ENCODE measurements around the gene HMX1. TPM values are rescaled to one million over a fixed set of nuclear protein-coding genes. Genes with fewer than 3 reads are reported as not detected.

HMX1 gene
- total and polyA plus RNA-seq, 12 donors = 0.15 TPM; not detected in 11

GRCh38 chr4:8838296-8838960 is 33.2 kb downstream of the HMX1 start:
- no peak for DNase-seq

GRCh38 chr4:8837181-8837841 is 34.3 kb downstream of the HMX1 start:
- H3K4me1 ChIP-seq = no peaks in the 10 kb centered on the region
- H3K36me3 ChIP-seq = no peaks in the 10 kb centered on the region
- TF ChIP-seq CTCF (IDR thresholded peaks at IDR 0.05) = no peak
- no peak overlapping the region for H3K4me3 ChIP-seq
- no peak for DNase-seq
- WGBS, 2 donors = 45 to 46% methylated on average over 19 of the region's 19 CpGs
- no peaks in the 10 kb centered on the region for H3K9me3 ChIP-seq
- H3K27me3 ChIP-seq = peaks cover 0 to 63% (median 49%) of the 10 kb centered on the region in 7 donors
- no peak overlapping the region for H3K27ac ChIP-seq
- no peak for ATAC-seq
- intact Hi-C loops (cut with DNase I) = no loop called here

More at GRCh38 chr4:8838296-8838960, 33.2 kb downstream of the HMX1 start:
- ATAC-seq = no peak
- Histone ChIP-seq H3K4me1 (no peaks in the 10 kb centered on the region), H3K4me3 (no peak overlapping the region), H3K27me3 (peaks cover 0 to 56% (median 44%) of the 10 kb centered on the region in 7 donors), H3K9me3 (peaks cover 0 to 8% (median under 1%) of the 10 kb centered on the region in 11 donors), H3K27ac (no peak overlapping the region), H3K36me3 (no peaks in the 10 kb centered on the region)
- no peak for TF ChIP-seq CTCF (IDR thresholded peaks at IDR 0.05)
- intact Hi-C loops (cut with DNase I) = no loop called here
- WGBS, 2 donors = 68 to 76% methylated on average over 12 of the region's 12 CpGs

- Histone ChIP-seq H3K4me1 (no peaks in the 10 kb centered on the region), H3K36me3 (no peaks in the 10 kb centered on the region), H3K4me3 (no peak overlapping the region), H3K9me3 (no peaks in the 10 kb centered on the region), H3K27ac (no peak overlapping the region), H3K27me3 (peaks cover 0 to 65% (median 52%) of the 10 kb centered on the region in 7 donors)
- DNase-seq (no peak), ATAC-seq (no peak)
- TF ChIP-seq CTCF (IDR thresholded peaks at IDR 0.05) = no peak
- WGBS, 2 donors = 80 to 83% methylated on average over 18 of the region's 18 CpGs
- intact Hi-C loops (cut with DNase I) = no loop called here
Measured at GRCh38 chr4:8836664-8837171, 34.9 kb downstream of the HMX1 start.

- Histone ChIP-seq H3K9me3 (no peaks in the 10 kb centered on the region), H3K4me3 (no peak overlapping the region), H3K4me1 (no peaks in the 10 kb centered on the region), H3K27ac (no peak overlapping the region), H3K27me3 (peaks cover 0 to 68% (median 58%) of the 10 kb centered on the region in 7 donors), H3K36me3 (no peaks in the 10 kb centered on the region)
- intact Hi-C loops (cut with DNase I) = no loop called here
- no peak for DNase-seq
- ATAC-seq = no peak
- WGBS, 2 donors = 76 to 80% methylated on average over 15 of the region's 15 CpGs
- TF ChIP-seq CTCF (IDR thresholded peaks at IDR 0.05) = no peak
Measured at GRCh38 chr4:8835521-8836365, 35.9 kb downstream of the HMX1 start.

Measured in heart right ventricle (tissue), 16 donors.